Endodermal cell (in vitro differentiated cells): ENCODE data around the gene PDXP. TPM values are rescaled to one million over a fixed set of nuclear protein-coding genes. Genes with fewer than 3 reads are reported as not detected.

Experiments
- DNase-seq: peaks from one replicate; pipeline ENCODE4 v3.0.0-alpha.2; 2017
- H3K27ac ChIP-seq: 2 replicates; pipeline ENCODE4 v1.5.1; 2013; ENCODE audit warnings: mild to moderate bottlenecking, low read depth, low read length, moderate library complexity
- H3K27me3 ChIP-seq: 2 replicates; pipeline ENCODE4 v1.6.1; 2013; ENCODE audit warnings: mild to moderate bottlenecking, low read length, moderate library complexity; ENCODE audit not compliant: insufficient read depth, control insufficient read depth, poor library complexity, severe bottlenecking
- H3K36me3 ChIP-seq: 2 replicates; pipeline ENCODE4 v1.7.0; 2013; ENCODE audit warnings: mild to moderate bottlenecking, low read length, moderate library complexity; ENCODE audit not compliant: control insufficient read depth, insufficient read depth
- H3K4me1 ChIP-seq: one replicate; pipeline ENCODE4 v1.7.0; 2013; ENCODE audit warnings: low read length; ENCODE audit not compliant: control insufficient read depth, insufficient read depth
- H3K4me3 ChIP-seq: 2 replicates; pipeline ENCODE4 v1.5.1; 2013; ENCODE audit warnings: mild to moderate bottlenecking, low read length, moderate library complexity
- H3K9ac ChIP-seq: 2 replicates; pipeline ENCODE4 v1.6.1; 2013; ENCODE audit warnings: mild to moderate bottlenecking, low read length, moderate library complexity; ENCODE audit not compliant: poor library complexity, severe bottlenecking; ENCODE audit errors: extremely low read depth
- H3K9me3 ChIP-seq: 2 replicates; pipeline ENCODE4 v1.6.1; 2013; ENCODE audit warnings: mild to moderate bottlenecking, low read length, moderate library complexity; ENCODE audit not compliant: control insufficient read depth
- H3K27ac Mint-ChIP-seq: 2 replicates; pipeline ENCODE4 v1.8.0; 2020; ENCODE audit warnings: mixed read lengths
- H3K27me3 Mint-ChIP-seq: 2 replicates; pipeline ENCODE4 v1.8.0; 2021; ENCODE audit warnings: mild to moderate bottlenecking, mixed read lengths; ENCODE audit not compliant: insufficient read depth
- H3K36me3 Mint-ChIP-seq: 2 replicates; pipeline ENCODE4 v1.8.0; 2020; ENCODE audit warnings: low read depth, mixed read lengths
- H3K4me1 Mint-ChIP-seq: 2 replicates; pipeline ENCODE4 v1.8.0; 2020; ENCODE audit warnings: mixed read lengths
- H3K4me3 Mint-ChIP-seq: 2 replicates; pipeline ENCODE4 v1.8.0; 2020; ENCODE audit warnings: mild to moderate bottlenecking, moderate library complexity, mixed read lengths
- H3K9me3 Mint-ChIP-seq: 2 replicates; pipeline ENCODE4 v1.8.0; 2020; ENCODE audit warnings: mild to moderate bottlenecking, mixed read lengths
- CTCF ChIP-seq: fragments of 200-600 bp; sonication (generic); conservative IDR thresholded peaks from 2 replicates; pipeline ENCODE4 v1.5.0; 2021; ENCODE audit warnings: antibody characterized with exemption, mild to moderate bottlenecking
- WGBS, 2 experiments: methylation state at CpG; one replicate each; pipeline versions ENCODE4 v1.1.5 to v1.1.7; 2013; ENCODE audit warnings: missing lambda C conversion rate in 2 of 2, mixed read lengths in 1 of 2; ENCODE audit not compliant: insufficient coverage in 1 of 2, insufficient read length in 1 of 2; 5-methylcytosine and 5-hydroxymethylcytosine counted together
- total RNA-seq, 2 donors: library from RNA; stranded (reverse); fragmentation: NEBNext Ultra II Directional in 1 of 2; extraction: Animal tissue kit (Norgen Biotek cat#: 25700) in 1 of 2; gene quantifications; 2 replicates in 1 of 2; 3 replicates in 1 of 2; pipeline ENCODE4 v1.2.1, GENCODE V29; 2021

Gene PDXP
- total RNA-seq, 2 donors from 2014 or later = 23.5 to 29.3 TPM

- no peaks in the 10 kb centered on the region for H3K27me3 Mint-ChIP-seq
- Histone ChIP-seq H3K36me3 (no peaks in the 10 kb centered on the region), H3K4me3 (peak overlapping the region; percentile 85), H3K27me3 (no peaks in the 10 kb centered on the region), H3K9ac (peak overlapping the region; percentile 17), H3K9me3 (no peaks in the 10 kb centered on the region), H3K4me1 (peaks cover 6% of the 10 kb centered on the region), H3K27ac (peak overlapping the region; percentile 14)
- no peak for TF ChIP-seq CTCF
- H3K27ac Mint-ChIP-seq = peak overlapping the region; percentile 95
- WGBS, 2 experiments = 14 to 16% methylated on average over 4 to 6 of the region's 6 CpGs
- no peaks in the 10 kb centered on the region for H3K9me3 Mint-ChIP-seq
- no peak for DNase-seq
- H3K4me1 Mint-ChIP-seq = peaks cover 28% of the 10 kb centered on the region
- H3K36me3 Mint-ChIP-seq = peaks cover 13% of the 10 kb centered on the region
- H3K4me3 Mint-ChIP-seq = peak overlapping the region; percentile 76
Measured at GRCh38 chr22:37657590-37658132, 862 bp upstream of the PDXP start.

- Mint-ChIP-seq H3K27me3 (no peaks in the 10 kb centered on the region), H3K9me3 (no peaks in the 10 kb centered on the region), H3K27ac (peak overlapping the region; percentile 44), H3K4me1 (peaks cover 28% of the 10 kb centered on the region), H3K4me3 (peak overlapping the region; percentile 76), H3K36me3 (peaks cover 2% of the 10 kb centered on the region)
- Histone ChIP-seq H3K4me3 (peak overlapping the region; percentile 77), H3K4me1 (peaks cover 6% of the 10 kb centered on the region), H3K36me3 (peaks cover 3% of the 10 kb centered on the region), H3K9ac (peak overlapping the region; percentile 34), H3K27me3 (no peaks in the 10 kb centered on the region), H3K27ac (no peak overlapping the region), H3K9me3 (no peaks in the 10 kb centered on the region)
- DNase-seq = no peak
- WGBS, 2 experiments = 6 to 33% methylated on average over 6 to 68 of the region's 68 CpGs
- no peak for TF ChIP-seq CTCF
Measured at GRCh38 chr22:37659066-37659896, 758 bp downstream of the PDXP start.

GRCh38 chr22:37659897-37660708 is 1.6 kb downstream of the PDXP start:
- Mint-ChIP-seq H3K4me3 (peak overlapping the region; percentile 76), H3K27ac (peak overlapping the region; percentile 39), H3K4me1 (peaks cover 28% of the 10 kb centered on the region), H3K36me3 (peaks cover 4% of the 10 kb centered on the region), H3K9me3 (no peaks in the 10 kb centered on the region), H3K27me3 (no peaks in the 10 kb centered on the region)
- Histone ChIP-seq H3K27me3 (no peaks in the 10 kb centered on the region), H3K27ac (no peak overlapping the region), H3K4me1 (peaks cover 6% of the 10 kb centered on the region), H3K36me3 (peaks cover 5% of the 10 kb centered on the region), H3K9me3 (no peaks in the 10 kb centered on the region), H3K9ac (no peak overlapping the region), H3K4me3 (peak overlapping the region; percentile 77)
- 85 to 86% methylated on average over 11 to 14 of the region's 14 CpGs for WGBS, 2 experiments
- no peak for TF ChIP-seq CTCF
- DNase-seq = no peak
